Measurements from ENCODE around the gene DNAJB1. TPM values are rescaled to one million over a fixed set of nuclear protein-coding genes. Genes with fewer than 3 reads are reported as not detected.
A peak's percentile ranks its signal among the peaks of the same experiment; 100 is the strongest.

The DNAJB1 gene
- total and polyA plus RNA-seq, 2 experiments from 2014 or later: 101 to 124 TPM

- Histone ChIP-seq H3F3A (ENCODE audit: insufficient read depth) (peaks cover 15% of the 10 kb centered on the region), H3K9me2 (ENCODE audit: insufficient read depth) (no peaks in the 10 kb centered on the region), H3K79me2 (ENCODE audit: insufficient read depth) (peaks cover 37% of the 10 kb centered on the region), H3K27me3 (replicated peaks; ENCODE audit: insufficient read depth) (no peaks in the 10 kb centered on the region), H3K4me2 (ENCODE audit: unreplicated experiment) (peak overlapping the region; percentile 74), H3K9ac (peak overlapping the region; percentile 83), H4K20me1 (ENCODE audit: insufficient read depth) (no peaks in the 10 kb centered on the region), H2AFZ (peak overlapping the region; percentile 91), H3K4me1 (ENCODE audit: insufficient read depth) (peaks cover 18% of the 10 kb centered on the region), H3K4me3 (peak overlapping the region; percentile 98), H3K36me3 (ENCODE audit: low read depth) (no peaks in the 10 kb centered on the region), H3K27ac (peak overlapping the region; percentile 70), H3K9me3 (ENCODE audit: low read depth) (no peaks in the 10 kb centered on the region)
- no peak for DNase-seq
- TF ChIP-seq EZH2phosphoT487 (IDR thresholded peaks at IDR 0.05; ENCODE audit: insufficient read depth, low read depth) (no peak), EZH2 (IDR thresholded peaks at IDR 0.05; ENCODE audit: insufficient read depth, poor library complexity, severe bottlenecking) (no peak)
- WGBS, 2 experiments (ENCODE audit: low coverage in 1 of 2, low lambda C conversion rate in 2 of 2, missing lambda C conversion rate in 2 of 2): 32 to 34% methylated on average over 38 to 39 of the region's 39 CpGs
- in situ Hi-C loops (cut with MboI): no loop called here
These were observed 10.4 kb upstream of the DNAJB1 start for GRCh38 chr19:14528419-14529253.

DNA sequence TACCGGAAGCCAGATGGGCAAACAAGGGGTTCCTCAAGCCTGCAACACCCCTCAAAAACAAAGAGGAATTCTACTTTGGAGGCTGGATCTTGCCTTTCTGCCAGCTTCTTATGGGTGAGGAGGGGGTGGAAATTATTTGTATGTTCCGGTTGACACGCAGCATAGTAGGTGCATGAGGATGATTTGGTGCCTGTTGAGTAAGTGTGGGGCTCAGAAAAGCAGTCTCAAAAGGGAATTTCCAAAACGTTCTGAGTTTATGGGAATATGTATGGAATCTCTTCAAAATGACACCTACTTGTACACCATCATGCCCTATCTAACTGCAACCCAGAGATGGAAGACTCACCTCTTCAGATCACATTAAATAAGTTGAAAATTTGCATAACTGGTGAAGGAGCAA is 8.2 kb upstream of the DNAJB1 start:
- Histone ChIP-seq H2AFZ (no peak overlapping the region), H3K9me3 (ENCODE audit: low read depth) (no peaks in the 10 kb centered on the region), H3K36me3 (ENCODE audit: low read depth) (no peaks in the 10 kb centered on the region), H4K20me1 (ENCODE audit: insufficient read depth) (no peaks in the 10 kb centered on the region), H3K27ac (no peak overlapping the region), H3K27me3 (replicated peaks; ENCODE audit: insufficient read depth) (no peaks in the 10 kb centered on the region), H3K4me1 (ENCODE audit: insufficient read depth) (peaks cover 18% of the 10 kb centered on the region), H3F3A (ENCODE audit: insufficient read depth) (peaks cover 15% of the 10 kb centered on the region), H3K4me3 (no peak overlapping the region), H3K79me2 (ENCODE audit: insufficient read depth) (peaks cover 16% of the 10 kb centered on the region), H3K4me2 (ENCODE audit: unreplicated experiment) (no peak overlapping the region), H3K9me2 (ENCODE audit: insufficient read depth) (no peaks in the 10 kb centered on the region), H3K9ac (no peak overlapping the region)
- WGBS, 2 experiments (ENCODE audit: low coverage in 1 of 2, low lambda C conversion rate in 2 of 2, missing lambda C conversion rate in 2 of 2): 85% methylated on average over 4 of the region's 4 CpGs
- TF ChIP-seq EZH2 (IDR thresholded peaks at IDR 0.05; ENCODE audit: insufficient read depth, poor library complexity, severe bottlenecking) (no peak), EZH2phosphoT487 (IDR thresholded peaks at IDR 0.05; ENCODE audit: insufficient read depth, low read depth) (no peak)
- in situ Hi-C loops (cut with MboI): no loop called here
- DNase-seq: no peak

DNA sequence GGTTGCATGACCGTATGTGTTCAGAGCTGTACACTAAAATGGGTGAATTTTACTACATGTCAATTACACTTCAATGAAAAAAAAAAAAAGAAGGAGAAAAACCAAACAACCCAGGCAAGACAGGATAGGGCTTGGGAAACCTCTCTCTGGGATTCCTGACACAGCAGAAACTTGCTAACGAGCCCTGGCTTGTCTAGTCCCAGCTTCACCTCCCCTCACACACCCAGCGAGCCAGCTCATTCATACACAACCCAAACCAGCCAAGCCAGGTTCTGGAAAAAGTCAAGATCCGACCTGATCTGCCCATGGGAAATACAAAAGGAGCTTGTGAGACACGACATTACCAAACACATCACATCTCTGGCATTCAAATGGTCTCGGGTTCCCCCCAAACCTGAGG is 7.5 kb upstream of the DNAJB1 start:
- peaks cover 9% of the 10 kb centered on the region for H3K79me2 ChIP-seq (ENCODE audit: insufficient read depth)
- H3K9ac ChIP-seq: no peak overlapping the region
- DNase-seq: no peak
- no peak overlapping the region for H2AFZ ChIP-seq
- peaks cover 15% of the 10 kb centered on the region for H3F3A ChIP-seq (ENCODE audit: insufficient read depth)
- H4K20me1 ChIP-seq (ENCODE audit: insufficient read depth): no peaks in the 10 kb centered on the region
- WGBS, 2 experiments (ENCODE audit: low coverage in 1 of 2, low lambda C conversion rate in 2 of 2, missing lambda C conversion rate in 2 of 2): 75 to 79% methylated on average over 6 of the region's 6 CpGs
- no peaks in the 10 kb centered on the region for H3K9me2 ChIP-seq (ENCODE audit: insufficient read depth)
- no peak overlapping the region for H3K27ac ChIP-seq
- no peak overlapping the region for H3K4me2 ChIP-seq (ENCODE audit: unreplicated experiment)
- no peaks in the 10 kb centered on the region for H3K36me3 ChIP-seq (ENCODE audit: low read depth)
- in situ Hi-C loops (cut with MboI): no loop called here
- H3K27me3 ChIP-seq (replicated peaks; ENCODE audit: insufficient read depth): no peaks in the 10 kb centered on the region
- no peak for TF ChIP-seq EZH2 (IDR thresholded peaks at IDR 0.05; ENCODE audit: insufficient read depth, poor library complexity, severe bottlenecking)
- no peak for TF ChIP-seq EZH2phosphoT487 (IDR thresholded peaks at IDR 0.05; ENCODE audit: insufficient read depth, low read depth)
- no peak overlapping the region for H3K4me3 ChIP-seq
- H3K4me1 ChIP-seq (ENCODE audit: insufficient read depth): peaks cover 17% of the 10 kb centered on the region
- H3K9me3 ChIP-seq (ENCODE audit: low read depth): no peaks in the 10 kb centered on the region

GRCh38 chr19:14520543-14520942 is 2.3 kb upstream of the DNAJB1 start:
- H3K36me3 ChIP-seq (ENCODE audit: low read depth): peaks cover 9% of the 10 kb centered on the region; the same call in 1 of the 2 replicates
- H3K9ac ChIP-seq: no peak overlapping the region
- H3K9me2 ChIP-seq (ENCODE audit: insufficient read depth): no peaks in the 10 kb centered on the region
- H3K27me3 ChIP-seq (replicated peaks; ENCODE audit: insufficient read depth): no peaks in the 10 kb centered on the region
- H3K9me3 ChIP-seq (ENCODE audit: low read depth): no peaks in the 10 kb centered on the region
- TF ChIP-seq EZH2 (IDR thresholded peaks at IDR 0.05; ENCODE audit: insufficient read depth, poor library complexity, severe bottlenecking): no peak
- no peak for TF ChIP-seq EZH2phosphoT487 (IDR thresholded peaks at IDR 0.05; ENCODE audit: insufficient read depth, low read depth)
- no peak overlapping the region for H2AFZ ChIP-seq
- DNase-seq: no peak
- H4K20me1 ChIP-seq (ENCODE audit: insufficient read depth): no peaks in the 10 kb centered on the region
- no peak overlapping the region for H3K4me2 ChIP-seq (ENCODE audit: unreplicated experiment)
- peaks cover 21% of the 10 kb centered on the region for H3F3A ChIP-seq (ENCODE audit: insufficient read depth)
- peaks cover 18% of the 10 kb centered on the region for H3K4me1 ChIP-seq (ENCODE audit: insufficient read depth)
- in situ Hi-C loops (cut with MboI): no loop called here
- 79% methylated on average over 4 of the region's 4 CpGs for WGBS, 2 experiments (ENCODE audit: low coverage in 1 of 2, low lambda C conversion rate in 2 of 2, missing lambda C conversion rate in 2 of 2)
- H3K4me3 ChIP-seq: no peak overlapping the region
- peak overlapping the region; percentile 69 for H3K27ac ChIP-seq
- H3K79me2 ChIP-seq (ENCODE audit: insufficient read depth): peaks cover 21% of the 10 kb centered on the region

All from GM23248 (cell line).